CD4-positive, alpha-beta T cell treated with Interferon gamma for 1 hour (primary cell): Measurements from ENCODE around the gene PAQR5.
"Not testable (repeated sequence)": the region's sequence is repeated elsewhere in the genome, so short reads cannot be mapped to it uniquely, and the experiment has no call there.

Experiments
- DNase-seq: peaks from one replicate; pipeline ENCODE4 v3.0.0-alpha.2; 2020

PAQR5 gene

GRCh38 chr15:69293741-69294615 is 4.7 kb upstream of the PAQR5 start:
- no peak for DNase-seq

DNA sequence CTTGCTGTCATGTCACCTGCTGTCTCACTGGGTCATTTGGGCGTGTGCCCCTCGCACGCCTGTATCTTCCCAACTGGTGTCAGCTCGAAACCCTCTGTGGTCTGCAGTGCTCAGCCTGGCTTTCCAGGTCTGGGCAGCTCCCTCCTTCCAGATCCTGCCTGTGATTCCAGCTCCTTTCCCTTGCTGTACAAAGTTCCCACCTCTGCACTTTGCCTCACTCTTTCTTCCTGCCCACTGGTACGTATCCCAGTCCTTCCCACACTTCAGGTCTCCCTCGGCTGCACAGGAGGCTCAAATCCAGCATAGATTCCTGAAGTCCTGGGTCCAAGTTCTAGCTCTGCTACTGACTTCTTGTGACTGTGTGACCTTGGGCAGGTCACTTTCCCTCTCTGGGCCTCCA is 2.1 kb upstream of the PAQR5 start:
- no peak for DNase-seq

GRCh38 chr15:69297642-69298353 is 914 bp upstream of the PAQR5 start:
- DNase-seq: no peak

DNA sequence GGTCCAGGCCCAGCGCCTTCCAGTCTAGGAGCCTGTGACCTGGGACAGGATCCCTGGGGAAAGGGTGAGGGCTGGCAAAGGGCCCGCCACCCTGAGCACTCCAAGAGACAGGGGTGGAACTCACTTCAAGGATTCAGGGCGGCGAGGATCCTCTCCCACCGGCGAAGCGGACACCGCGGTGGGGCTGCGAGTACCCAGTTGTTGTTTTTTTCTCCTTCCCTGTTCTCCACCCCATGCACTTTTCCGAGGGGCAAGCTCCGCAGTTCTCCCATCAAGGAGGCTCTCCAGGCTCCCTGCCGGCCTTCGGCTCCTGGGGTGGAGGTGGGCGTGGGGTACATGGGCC is 387 bp upstream of the PAQR5 start:
- no peak for DNase-seq

- no peak for DNase-seq
These were observed 757 bp downstream of the PAQR5 start for GRCh38 chr15:69299451-69299886.

- no peak for DNase-seq
These were observed 1.4 kb downstream of the PAQR5 start for GRCh38 chr15:69299943-69300588.

GRCh38 chr15:69301101-69301500 is 2.4 kb downstream of the PAQR5 start:
- not testable (repeated sequence) for DNase-seq

- DNase-seq: not testable (repeated sequence)
These were observed 3.4 kb downstream of the PAQR5 start for GRCh38 chr15:69302087-69302486.

- DNase-seq: no peak
These were observed 4.2 kb downstream of the PAQR5 start for GRCh38 chr15:69302929-69303328.

DNA sequence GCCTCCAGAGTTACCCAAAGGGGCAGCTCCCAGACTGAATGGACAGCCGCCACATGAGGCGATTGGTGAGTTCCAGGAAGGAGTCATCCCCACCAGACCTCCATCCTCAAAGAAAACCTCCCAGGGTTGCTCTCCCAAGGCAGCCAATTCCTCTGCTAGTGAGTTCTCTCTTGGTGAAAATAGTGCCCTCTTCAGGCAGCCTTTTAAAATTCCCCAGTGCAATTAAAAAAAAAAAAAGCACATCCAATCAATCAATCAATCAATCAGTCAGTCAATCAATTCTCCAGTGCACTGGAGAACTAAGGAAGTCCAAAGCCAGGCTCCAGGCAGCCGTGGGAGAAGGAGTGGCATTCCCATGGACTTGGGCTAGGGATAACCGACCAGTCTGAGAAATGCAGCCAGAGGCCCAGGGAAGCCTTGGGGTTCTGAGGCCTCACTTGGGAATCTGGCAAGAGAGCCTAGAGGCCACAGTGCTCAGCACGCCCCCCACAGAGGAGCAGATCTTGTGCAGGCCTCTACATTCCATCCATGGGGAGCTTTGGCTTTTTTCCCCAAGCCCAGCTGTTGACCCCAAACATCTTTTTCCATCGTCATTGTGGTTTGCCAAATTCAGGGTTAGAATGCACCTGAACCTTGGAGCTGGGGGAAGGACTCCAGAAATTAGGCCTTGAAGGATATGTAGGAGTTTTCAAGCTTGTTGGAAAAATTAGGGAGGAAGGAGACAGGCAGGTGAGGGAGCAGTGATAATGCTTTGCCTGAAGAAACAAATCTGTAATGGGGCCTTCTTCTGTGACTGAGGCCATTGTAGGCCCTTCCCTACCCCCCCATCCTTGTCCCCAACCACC is 4.8 kb downstream of the PAQR5 start:
- no peak for DNase-seq

- DNase-seq: no peak
These were observed 5.5 kb downstream of the PAQR5 start for GRCh38 chr15:69304182-69304545.

- no peak for DNase-seq
These were observed 6.7 kb downstream of the PAQR5 start for GRCh38 chr15:69305204-69305931.

DNA sequence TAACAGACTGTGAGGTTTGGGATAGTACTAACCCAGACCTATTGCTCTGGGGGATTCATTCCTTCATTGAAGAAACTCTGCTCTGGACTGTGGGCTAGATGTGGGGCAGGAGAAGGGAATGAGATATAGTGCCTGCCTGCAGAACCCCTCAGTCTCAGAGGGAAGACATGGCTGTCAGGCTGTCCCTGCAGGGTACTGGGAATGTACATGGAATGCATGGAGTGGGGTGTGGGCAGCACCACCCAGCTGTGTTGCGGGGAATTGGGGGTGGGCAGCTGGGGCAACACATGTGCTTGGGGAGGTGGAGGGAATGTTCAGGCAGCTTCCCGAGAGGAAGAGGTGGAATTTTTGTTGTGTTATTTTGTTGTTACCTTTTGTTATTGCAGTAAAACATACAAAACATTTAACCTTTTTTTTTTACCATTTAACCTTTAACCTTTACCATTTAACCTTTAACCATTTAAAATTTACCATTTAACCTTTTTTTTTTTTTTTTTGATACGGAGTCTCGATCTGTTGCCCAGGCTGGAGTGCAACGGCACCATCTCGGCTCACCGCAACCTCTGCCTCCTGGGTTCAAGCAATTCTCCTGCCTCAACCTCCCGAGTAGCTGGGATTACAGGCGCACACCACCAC is 7.3 kb downstream of the PAQR5 start:
- no peak for DNase-seq

- no peak for DNase-seq
These were observed 9.2 kb downstream of the PAQR5 start for GRCh38 chr15:69307939-69308338.

DNA sequence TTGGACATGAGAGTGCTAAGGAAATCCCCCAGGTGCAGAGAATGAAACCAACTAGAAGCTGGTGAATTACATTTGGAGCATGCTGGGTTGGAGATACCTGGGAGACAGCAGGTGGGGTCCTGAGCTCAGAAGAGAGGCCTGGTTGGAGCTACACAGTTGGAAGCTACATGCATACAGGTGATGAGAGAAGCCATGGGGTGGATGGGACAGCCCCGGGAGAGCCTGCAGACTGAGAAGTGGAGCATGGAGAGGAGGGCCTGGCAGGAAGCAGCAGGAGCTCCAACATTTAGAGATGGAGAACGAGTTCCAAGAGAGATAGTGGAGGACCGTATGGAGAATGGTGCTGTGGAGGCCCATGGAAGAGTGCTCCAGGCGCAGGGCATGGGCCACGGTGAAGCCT is 10.2 kb downstream of the PAQR5 start:
- DNase-seq: no peak

DNA sequence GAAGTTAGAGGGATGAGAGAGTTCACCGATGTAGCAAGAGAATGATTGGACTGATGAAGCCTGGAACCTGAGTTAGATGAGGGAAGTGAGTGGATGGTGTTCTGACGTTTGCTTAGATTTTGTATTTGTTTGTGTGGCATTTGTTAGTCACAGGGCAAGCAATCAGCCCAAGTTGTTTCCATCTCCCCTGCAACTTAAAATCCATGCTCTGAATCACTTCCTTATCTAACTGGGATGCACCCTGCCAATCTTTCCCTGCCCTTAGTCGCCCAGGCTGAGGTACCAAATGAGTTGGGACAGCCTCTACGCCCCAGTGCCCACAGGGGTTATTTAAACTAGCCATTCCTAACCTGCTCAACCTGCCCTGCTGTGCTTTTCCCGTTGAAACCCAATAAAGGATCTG is 12.6 kb downstream of the PAQR5 start:
- DNase-seq: no peak

- no peak for DNase-seq
These were observed 14.8 kb downstream of the PAQR5 start for GRCh38 chr15:69313432-69314000.

DNA sequence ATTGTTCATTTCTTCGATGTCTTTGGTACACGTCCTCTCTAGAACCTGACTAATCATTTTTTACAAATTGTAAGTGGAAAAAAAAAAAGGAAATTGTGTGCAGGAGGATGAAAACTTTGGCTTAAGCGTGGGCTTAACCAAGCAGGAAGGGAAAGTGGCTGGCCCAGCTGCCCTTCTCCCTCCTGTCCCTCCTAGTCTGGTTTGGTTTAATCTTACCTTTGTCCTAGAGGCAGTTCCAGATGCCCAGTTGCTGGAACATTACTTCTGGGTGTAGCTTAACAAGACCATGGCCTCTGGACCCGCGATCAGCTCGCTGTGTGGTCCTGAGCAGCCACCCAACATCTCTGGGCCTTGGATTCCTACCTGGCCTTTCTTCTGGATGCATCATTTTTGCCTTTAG is 15.4 kb downstream of the PAQR5 start:
- DNase-seq: no peak

GRCh38 chr15:69314736-69315135 is 16.0 kb downstream of the PAQR5 start:
- DNase-seq: no peak

DNA sequence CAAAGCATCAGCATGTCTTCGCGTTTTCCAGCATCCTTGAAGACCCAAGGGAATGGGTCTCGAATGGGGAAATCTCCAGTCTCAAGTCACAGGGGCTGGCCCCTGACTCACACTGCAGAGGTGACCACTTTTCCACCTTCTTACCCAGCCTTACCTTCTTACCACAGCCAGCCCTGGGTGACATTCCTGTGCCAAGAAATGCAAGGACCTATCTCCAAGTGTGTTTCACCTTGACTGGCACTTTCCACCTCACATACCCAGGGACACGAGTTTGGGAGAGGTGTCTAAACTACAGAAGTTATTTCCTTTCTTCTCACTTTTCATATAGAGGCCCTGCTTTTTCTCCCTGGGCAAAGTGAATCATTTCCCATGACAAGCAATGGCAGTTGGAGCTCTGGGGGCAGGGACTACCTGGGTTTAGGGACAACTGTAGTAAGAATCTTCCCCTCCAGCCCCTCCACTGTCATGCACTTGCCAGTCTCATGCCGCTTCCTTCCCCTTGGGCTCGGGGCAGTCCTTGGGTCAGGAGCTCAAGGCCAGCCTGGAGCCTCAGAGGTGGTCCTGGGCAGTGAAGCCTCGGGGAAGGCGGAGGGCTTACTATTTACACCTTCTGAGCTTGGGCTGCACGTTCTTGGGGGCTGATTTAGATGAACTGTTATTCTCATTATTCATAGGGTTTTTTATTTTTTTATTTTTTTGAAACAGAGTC is 16.8 kb downstream of the PAQR5 start:
- DNase-seq: no peak

GRCh38 chr15:69316291-69316690 is 17.6 kb downstream of the PAQR5 start:
- DNase-seq: no peak
